GM18873 (cell line): Measurements from ENCODE around the gene RPL35.

Experiments
- ATAC-seq: cut with Tn5 transposase; IDR thresholded peaks from one replicate; pipeline ENCODE4 v1.9.1; 2021; ENCODE audit warnings: mild to moderate bottlenecking, moderate library complexity, moderate number of reproducible peaks; ENCODE audit not compliant: unreplicated experiment, low FRiP score

Gene RPL35

GRCh38 chr9:124828489-124829333, 33.0 kb downstream of the RPL35 start:
- ATAC-seq, result no peak

GRCh38 chr9:124820698-124821623, 40.8 kb downstream of the RPL35 start:
- ATAC-seq, result no peak

GRCh38 chr9:124818431-124819281, 43.1 kb downstream of the RPL35 start:
- ATAC-seq, result no peak

- no peak for ATAC-seq
Observed at GRCh38 chr9:124815601-124816000, 46.2 kb downstream of the RPL35 start.

GRCh38 chr9:124814164-124814535, 47.6 kb downstream of the RPL35 start:
- no peak for ATAC-seq

- no peak for ATAC-seq
Observed at GRCh38 chr9:124813501-124814163, 48.1 kb downstream of the RPL35 start.

- no peak for ATAC-seq
Observed at GRCh38 chr9:124813041-124813440, 48.7 kb downstream of the RPL35 start.

- no peak for ATAC-seq
Observed at GRCh38 chr9:124812441-124812876, 49.3 kb downstream of the RPL35 start.

- no peak for ATAC-seq
Observed at GRCh38 chr9:124810663-124811355, 50.9 kb downstream of the RPL35 start.

- no peak for ATAC-seq
Observed at GRCh38 chr9:124809741-124810500, 51.8 kb downstream of the RPL35 start.

- ATAC-seq, result no peak
Observed at GRCh38 chr9:124809211-124809610, 52.5 kb downstream of the RPL35 start.

- no peak for ATAC-seq
Observed at GRCh38 chr9:124808246-124808956, 53.4 kb downstream of the RPL35 start.
